ENCODE results near the gene PLCH2.
A peak's percentile ranks its signal among the peaks of the same experiment; 100 is the strongest.
"Not testable (repeated sequence)": the region's sequence is repeated elsewhere in the genome, so short reads cannot be mapped to it uniquely, and the experiment has no call there.

Gene PLCH2

DNA sequence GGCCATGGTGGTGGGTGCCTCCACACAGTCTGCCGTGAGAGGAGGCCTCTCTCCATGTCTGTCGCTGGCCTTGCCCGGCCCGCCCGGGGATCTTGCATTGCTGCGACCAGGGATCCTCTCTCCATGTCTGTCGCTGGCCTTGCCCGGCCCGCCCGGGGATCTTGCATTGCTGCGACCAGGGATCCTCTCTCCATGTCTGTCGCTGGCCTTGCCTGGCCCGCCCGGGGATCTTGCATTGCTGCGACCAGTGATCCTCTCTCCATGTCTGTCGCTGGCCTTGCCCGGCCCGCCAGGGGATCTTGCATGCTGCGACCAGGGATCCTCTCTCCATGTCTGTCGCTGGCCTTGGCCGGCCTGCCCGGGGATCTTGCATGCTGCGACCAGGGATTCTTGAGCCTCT, 35.7 kb upstream of the PLCH2 start:
- DNase-seq (ENCODE audit: low read depth, low spot score), result not testable (repeated sequence)

GRCh38 chr1:2441746-2442145, 34.3 kb upstream of the PLCH2 start:
- peak; percentile 45 for DNase-seq (ENCODE audit: low read depth, low spot score)

- DNase-seq (ENCODE audit: low read depth, low spot score), result no peak
Observed at GRCh38 chr1:2442661-2443060, 33.4 kb upstream of the PLCH2 start.

GRCh38 chr1:2443277-2444137, 32.6 kb upstream of the PLCH2 start:
- no peak for DNase-seq (ENCODE audit: low read depth, low spot score)

DNA sequence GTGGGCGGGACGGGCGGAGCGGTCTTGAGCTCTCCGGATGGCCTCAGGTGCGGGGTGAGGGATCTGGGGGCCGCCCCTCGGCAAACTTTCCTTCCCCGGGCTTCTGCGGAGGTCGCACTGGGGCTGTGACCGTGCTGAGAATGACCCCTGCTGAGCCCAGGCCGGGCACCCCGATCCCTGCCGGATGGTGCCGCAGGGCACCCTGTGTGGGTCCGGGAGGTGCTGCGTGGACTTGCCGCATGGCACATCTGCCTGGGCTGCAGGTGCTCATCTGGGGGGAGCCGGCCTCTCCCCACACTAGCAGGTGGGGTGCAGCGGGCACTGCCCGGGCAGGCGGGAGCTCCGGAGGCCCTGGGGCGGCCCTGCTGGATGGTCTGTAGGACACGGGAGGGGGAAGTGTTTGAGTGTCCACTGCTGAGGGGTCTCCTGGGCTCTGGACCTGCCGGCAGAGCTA, 31.9 kb upstream of the PLCH2 start:
- DNase-seq (ENCODE audit: low read depth, low spot score), result no peak

DNA sequence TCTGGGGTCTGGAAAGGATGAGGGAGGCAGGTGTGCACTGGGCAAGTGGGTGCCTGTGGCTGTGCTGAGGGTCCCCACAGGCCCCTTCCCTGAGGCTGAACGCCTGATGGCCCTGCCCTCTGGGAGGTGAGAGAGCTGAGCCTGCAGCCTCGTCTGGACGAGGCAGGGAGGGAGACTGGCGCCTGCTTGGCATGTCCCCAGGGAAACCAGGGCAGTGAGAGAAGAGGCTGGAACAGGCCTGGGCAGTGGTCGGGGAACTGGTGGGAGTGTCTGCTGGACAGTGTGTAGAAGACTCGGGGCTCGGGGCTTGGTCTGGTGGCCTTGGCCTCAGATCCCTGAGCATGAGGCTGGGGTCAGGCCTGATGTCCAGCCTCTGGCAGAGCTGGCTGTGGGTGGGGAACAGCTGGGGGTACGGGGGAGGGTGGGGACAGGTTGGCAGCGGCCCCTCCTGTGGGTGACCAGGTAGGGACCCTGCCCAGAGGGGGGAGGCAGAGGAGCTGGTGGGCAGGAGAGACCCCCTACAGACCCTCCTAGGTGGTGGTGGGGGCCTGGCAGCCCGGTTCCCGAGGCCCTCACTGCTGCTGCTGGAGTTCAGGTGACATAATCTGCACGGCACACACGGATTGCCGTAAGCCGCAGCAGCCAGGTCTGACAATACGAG, 30.8 kb upstream of the PLCH2 start:
- DNase-seq (ENCODE audit: low read depth, low spot score), result no peak

- DNase-seq (ENCODE audit: low read depth, low spot score), result no peak
Observed at GRCh38 chr1:2445823-2446215, 30.3 kb upstream of the PLCH2 start.

DNA sequence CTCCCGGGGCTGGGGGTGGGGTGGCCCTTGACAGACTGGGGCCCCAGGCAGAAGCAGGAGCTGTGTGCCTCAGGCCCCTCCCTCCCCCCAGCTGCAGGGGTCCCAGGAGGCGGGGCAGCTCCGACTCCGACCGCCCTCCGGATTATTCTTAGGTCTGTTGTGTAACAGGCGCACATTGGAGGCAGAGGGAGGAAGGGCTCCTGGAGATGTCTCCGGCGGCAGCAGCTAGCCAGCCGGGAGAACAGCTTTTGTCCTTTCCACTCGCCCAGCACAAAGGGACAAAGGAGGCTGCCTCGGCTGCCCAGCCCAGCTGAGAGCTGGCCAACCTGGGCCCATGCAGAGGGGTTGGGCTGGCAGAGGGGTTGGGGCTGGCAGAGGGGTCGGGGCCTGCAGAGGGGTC, 29.7 kb upstream of the PLCH2 start:
- peak; percentile 71 for DNase-seq (ENCODE audit: low read depth, low spot score)

- DNase-seq (ENCODE audit: low read depth, low spot score), result no peak
Observed at GRCh38 chr1:2446861-2447260, 29.2 kb upstream of the PLCH2 start.

DNA sequence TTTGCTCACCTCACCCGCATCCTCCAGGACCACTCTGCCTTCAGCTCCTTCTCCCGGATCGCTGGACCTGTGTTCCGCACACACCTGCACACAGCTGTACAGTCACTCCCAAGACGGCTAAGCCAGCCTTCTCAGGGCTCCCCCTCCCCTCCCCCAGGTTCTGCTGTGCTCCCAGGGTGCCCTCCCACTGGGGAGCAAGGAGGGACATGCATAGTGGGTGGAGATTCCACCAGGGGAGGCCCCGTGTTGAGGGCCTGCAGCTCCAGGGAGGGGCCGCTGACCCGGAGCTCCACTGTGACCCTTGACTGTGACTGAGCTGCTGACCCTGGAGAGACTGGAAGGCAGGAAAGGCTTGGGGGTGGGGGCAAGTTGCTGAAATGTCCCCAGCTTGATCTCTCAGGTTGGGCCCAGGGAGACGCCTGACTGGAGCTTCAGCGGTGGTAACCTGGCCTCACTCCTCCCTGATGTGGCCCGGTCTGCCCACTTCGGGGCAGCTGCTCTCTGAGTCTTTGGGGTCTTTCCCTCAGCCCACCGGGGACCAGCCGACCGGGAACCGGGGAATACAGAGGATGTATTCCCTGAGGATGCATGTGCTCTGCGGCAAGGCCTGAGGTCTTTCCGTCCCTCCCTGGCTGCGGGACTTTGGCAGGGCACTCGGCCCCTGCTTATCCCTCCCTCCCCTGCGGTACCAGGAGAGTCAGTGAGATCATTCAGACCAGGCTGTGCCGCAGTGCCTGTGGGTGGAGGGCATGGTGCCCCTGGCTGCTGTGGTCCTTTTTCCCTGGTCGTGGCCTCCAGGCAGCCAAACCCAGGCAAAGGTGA, 28.6 kb upstream of the PLCH2 start:
- no peak for DNase-seq (ENCODE audit: low read depth, low spot score)

DNA sequence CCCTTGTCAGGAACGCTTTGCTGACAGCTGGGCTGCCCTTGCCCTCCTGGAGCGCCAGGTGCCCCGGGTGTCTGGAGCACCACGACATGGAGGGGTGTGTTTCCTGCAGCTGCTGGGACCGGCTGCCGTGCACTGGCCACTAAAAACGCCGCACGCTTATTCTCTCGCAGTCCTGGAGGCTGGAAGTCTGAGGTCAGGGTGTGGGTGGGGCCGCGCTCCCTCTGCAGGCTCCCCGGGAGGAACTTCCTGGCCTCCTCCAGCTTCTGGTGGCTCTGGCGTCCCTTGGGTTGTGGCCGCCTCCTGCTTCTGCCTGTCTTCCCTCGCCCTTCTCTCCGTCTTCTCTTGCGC, 28.0 kb upstream of the PLCH2 start:
- DNase-seq (ENCODE audit: low read depth, low spot score), result peak; percentile 59

DNA sequence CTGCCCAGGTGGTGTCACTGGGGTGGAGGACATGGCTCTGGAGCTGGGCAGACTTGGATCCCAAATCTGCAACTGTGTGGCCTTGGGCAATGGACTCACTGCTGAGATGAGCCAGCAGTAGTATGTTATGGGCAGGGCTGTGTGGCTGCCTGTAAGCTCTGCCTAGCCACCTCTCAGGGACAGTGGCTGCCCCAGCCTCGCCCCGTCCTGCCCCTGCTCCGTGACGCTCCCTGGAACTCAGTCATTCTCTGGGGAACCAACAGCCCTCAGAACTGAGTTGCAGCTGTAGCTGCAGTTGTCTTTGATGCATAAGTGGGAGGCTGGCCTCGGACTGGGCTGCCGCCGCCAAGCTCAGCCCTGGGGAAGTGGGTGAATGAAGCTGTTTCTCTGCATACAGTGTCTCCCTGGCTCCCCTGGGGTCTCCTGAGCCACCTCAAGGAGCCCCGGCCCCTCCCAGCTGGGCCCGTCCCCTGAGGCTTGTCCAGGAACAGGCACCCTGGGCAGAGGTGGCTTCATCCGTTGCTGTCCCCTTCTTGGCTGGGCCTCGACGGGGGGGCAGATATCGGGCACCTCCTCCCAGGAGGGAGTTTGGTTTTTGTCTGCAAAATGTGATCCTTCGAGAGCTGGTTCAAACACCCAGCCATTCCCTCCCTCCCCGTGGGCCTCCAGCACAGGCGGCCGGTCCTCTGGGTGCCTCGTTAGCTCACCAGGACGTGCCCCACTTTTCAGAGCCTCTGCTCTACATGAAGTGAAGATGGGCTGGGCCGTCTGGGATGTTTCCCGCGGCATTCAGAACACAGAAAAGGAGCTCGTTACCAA, 26.2 kb upstream of the PLCH2 start:
- no peak for DNase-seq (ENCODE audit: low read depth, low spot score)

GRCh38 chr1:2451741-2452140, 24.3 kb upstream of the PLCH2 start:
- DNase-seq (ENCODE audit: low read depth, low spot score), result peak; percentile 53

DNA sequence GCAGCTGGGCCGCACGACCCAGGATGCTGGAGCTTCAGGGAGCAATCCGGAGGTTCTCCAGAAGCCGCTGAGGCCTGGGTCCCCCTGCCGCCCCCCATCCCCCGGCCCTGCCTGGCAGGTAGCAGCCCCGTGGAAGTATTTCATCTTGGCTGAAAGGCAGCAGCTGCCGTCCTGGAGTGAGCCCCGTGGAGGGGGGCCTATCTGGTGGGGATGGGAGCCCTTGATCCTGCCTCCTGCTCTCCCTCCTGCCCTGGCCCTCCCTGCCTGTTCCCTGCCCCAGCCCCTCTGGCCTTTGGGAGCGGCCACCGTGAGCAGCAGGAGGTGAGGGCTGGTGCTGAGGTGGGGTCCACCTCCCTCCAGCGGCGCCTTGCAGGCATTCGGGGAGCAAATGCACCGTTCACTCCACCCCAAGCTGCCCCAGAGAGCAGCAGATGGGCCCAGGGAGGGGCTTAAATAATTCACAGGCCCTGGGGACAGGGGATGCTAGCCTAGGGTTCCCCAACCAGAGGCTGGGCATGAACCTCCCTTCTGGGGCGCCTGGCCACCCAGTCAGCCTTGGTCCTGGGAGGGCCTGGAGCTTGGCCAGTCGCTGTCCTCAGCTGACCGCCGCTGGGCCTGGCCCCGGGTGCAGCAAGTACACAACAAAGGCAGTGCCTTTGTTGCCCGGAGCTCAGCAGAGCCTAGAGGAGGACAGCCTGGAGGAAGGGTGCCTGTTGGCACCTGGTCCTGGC, 23.7 kb upstream of the PLCH2 start:
- DNase-seq (ENCODE audit: low read depth, low spot score), result no peak

DNA sequence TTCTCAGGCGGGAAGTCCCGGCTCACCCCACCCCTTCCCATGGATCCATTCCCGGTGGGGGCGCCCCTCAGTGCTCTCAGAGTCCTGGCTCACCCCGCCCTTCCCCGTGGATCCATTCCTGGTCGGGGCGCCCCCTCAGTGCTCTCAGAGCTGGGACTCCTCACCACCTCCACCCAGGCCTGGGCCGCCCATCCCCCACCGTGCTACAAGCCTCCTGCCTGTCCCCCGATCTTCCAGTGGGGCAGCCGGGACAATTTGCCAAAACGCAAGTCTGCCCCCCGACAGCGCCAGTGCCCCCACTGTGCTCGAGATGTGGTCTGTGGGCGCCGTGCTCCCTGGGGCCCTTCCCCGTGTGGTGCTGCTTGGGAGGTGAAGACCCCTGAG, 23.2 kb upstream of the PLCH2 start:
- no peak for DNase-seq (ENCODE audit: low read depth, low spot score)

GRCh38 chr1:2454227-2454626, 21.9 kb upstream of the PLCH2 start:
- no peak for DNase-seq (ENCODE audit: low read depth, low spot score)

GRCh38 chr1:2455757-2456156, 20.3 kb upstream of the PLCH2 start:
- no peak for DNase-seq (ENCODE audit: low read depth, low spot score)

GRCh38 chr1:2457444-2457843, 18.6 kb upstream of the PLCH2 start:
- DNase-seq (ENCODE audit: low read depth, low spot score), result no peak

- no peak for DNase-seq (ENCODE audit: low read depth, low spot score)
Observed at GRCh38 chr1:2458687-2459086, 17.4 kb upstream of the PLCH2 start.

DNA sequence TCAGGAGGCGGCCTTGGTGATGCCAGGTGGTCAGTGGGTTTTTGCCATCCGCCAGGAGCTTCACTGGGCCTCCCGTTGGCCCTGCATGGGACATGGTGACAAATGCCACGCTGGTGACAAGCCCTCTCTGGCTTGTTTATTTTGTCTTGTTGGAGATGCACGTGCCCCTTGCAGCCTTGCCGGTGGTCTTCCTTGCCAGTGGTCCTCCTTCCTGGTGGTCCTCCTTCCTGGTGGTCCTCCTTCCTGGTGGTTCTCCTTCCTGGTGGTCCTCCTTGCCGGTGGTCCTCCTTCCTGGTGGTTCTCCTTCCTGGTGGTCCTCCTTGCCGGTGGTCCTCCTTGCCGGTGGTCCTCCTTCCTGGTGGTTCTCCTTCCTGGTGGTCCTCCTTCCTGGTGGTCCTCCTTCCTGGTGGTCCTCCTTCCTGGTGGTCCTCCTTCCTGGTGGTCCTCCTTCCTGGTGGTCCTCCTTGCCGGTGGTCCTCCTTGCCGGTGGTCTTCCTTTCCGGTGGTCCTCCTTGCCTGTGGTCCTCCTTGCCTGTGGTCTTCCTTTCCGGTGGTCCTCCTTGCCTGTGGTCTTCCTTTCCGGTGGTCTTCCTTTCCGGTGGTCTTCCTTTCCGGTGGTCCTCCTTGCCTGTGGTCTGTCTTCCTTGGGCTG, 16.9 kb upstream of the PLCH2 start:
- DNase-seq (ENCODE audit: low read depth, low spot score), result not testable (repeated sequence)
